Measurements from ENCODE around the gene CDK2.

Gene CDK2

GRCh38 chr12:55938826-55939501 is 27.7 kb upstream of the CDK2 start:
- Histone ChIP-seq H3K4me3 (ENCODE audit: low read depth, low read length) (no peak overlapping the region), H3K27me3 (ENCODE audit: insufficient read depth, low read length) (no peaks in the 10 kb centered on the region), H3K4me1 (ENCODE audit: control insufficient read depth, insufficient read depth, low read length, unreplicated experiment) (peaks cover 27% of the 10 kb centered on the region), H3K79me2 (ENCODE audit: control insufficient read depth, insufficient read depth, low read length, unreplicated experiment) (peaks cover 3% of the 10 kb centered on the region), H3K27ac (ENCODE audit: low read depth, low read length) (peak overlapping the region; percentile 4; the same call in 1 of the 2 replicates), H3K36me3 (ENCODE audit: insufficient read depth, low read length) (peaks cover 20% of the 10 kb centered on the region; the same call in 1 of the 2 replicates), H2AFZ (ENCODE audit: low read length, unreplicated experiment) (no peak overlapping the region)

- no peak overlapping the region for H3K4me3 ChIP-seq (ENCODE audit: low read depth, low read length)
- H3K4me1 ChIP-seq (ENCODE audit: control insufficient read depth, insufficient read depth, low read length, unreplicated experiment) = peaks cover 15% of the 10 kb centered on the region
- peaks cover 20% of the 10 kb centered on the region; the same call in 1 of the 2 replicates for H3K36me3 ChIP-seq (ENCODE audit: insufficient read depth, low read length)
- H3K79me2 ChIP-seq (ENCODE audit: control insufficient read depth, insufficient read depth, low read length, unreplicated experiment) = no peaks in the 10 kb centered on the region
- no peaks in the 10 kb centered on the region for H3K27me3 ChIP-seq (ENCODE audit: insufficient read depth, low read length)
- H3K27ac ChIP-seq (ENCODE audit: low read depth, low read length) = peak overlapping the region; percentile 0; the same call in 1 of the 2 replicates
- no peak overlapping the region for H2AFZ ChIP-seq (ENCODE audit: low read length, unreplicated experiment)
Observed at GRCh38 chr12:55940065-55940732, 26.4 kb upstream of the CDK2 start.

GRCh38 chr12:55942055-55942454 is 24.6 kb upstream of the CDK2 start:
- no peaks in the 10 kb centered on the region for H3K27me3 ChIP-seq (ENCODE audit: insufficient read depth, low read length)
- peaks cover 20% of the 10 kb centered on the region for H3K36me3 ChIP-seq (ENCODE audit: insufficient read depth, low read length)
- no peak overlapping the region for H3K27ac ChIP-seq (ENCODE audit: low read depth, low read length)
- no peaks in the 10 kb centered on the region for H3K79me2 ChIP-seq (ENCODE audit: control insufficient read depth, insufficient read depth, low read length, unreplicated experiment)
- no peak overlapping the region for H3K4me3 ChIP-seq (ENCODE audit: low read depth, low read length)
- H3K4me1 ChIP-seq (ENCODE audit: control insufficient read depth, insufficient read depth, low read length, unreplicated experiment) = peaks cover 15% of the 10 kb centered on the region
- H2AFZ ChIP-seq (ENCODE audit: low read length, unreplicated experiment) = no peak overlapping the region

GRCh38 chr12:55942577-55943136 is 24.0 kb upstream of the CDK2 start:
- no peaks in the 10 kb centered on the region for H3K79me2 ChIP-seq (ENCODE audit: control insufficient read depth, insufficient read depth, low read length, unreplicated experiment)
- no peak overlapping the region for H2AFZ ChIP-seq (ENCODE audit: low read length, unreplicated experiment)
- peaks cover 10% of the 10 kb centered on the region for H3K4me1 ChIP-seq (ENCODE audit: control insufficient read depth, insufficient read depth, low read length, unreplicated experiment)
- H3K4me3 ChIP-seq (ENCODE audit: low read depth, low read length) = no peak overlapping the region
- peaks cover 16% of the 10 kb centered on the region for H3K36me3 ChIP-seq (ENCODE audit: insufficient read depth, low read length)
- no peak overlapping the region for H3K27ac ChIP-seq (ENCODE audit: low read depth, low read length)
- no peaks in the 10 kb centered on the region for H3K27me3 ChIP-seq (ENCODE audit: insufficient read depth, low read length)

- H3K4me3 ChIP-seq (ENCODE audit: low read depth, low read length) = no peak overlapping the region
- no peak overlapping the region for H3K27ac ChIP-seq (ENCODE audit: low read depth, low read length)
- no peaks in the 10 kb centered on the region for H3K4me1 ChIP-seq (ENCODE audit: control insufficient read depth, insufficient read depth, low read length, unreplicated experiment)
- peaks cover 13% of the 10 kb centered on the region for H3K36me3 ChIP-seq (ENCODE audit: insufficient read depth, low read length)
- H3K27me3 ChIP-seq (ENCODE audit: insufficient read depth, low read length) = no peaks in the 10 kb centered on the region
- no peaks in the 10 kb centered on the region for H3K79me2 ChIP-seq (ENCODE audit: control insufficient read depth, insufficient read depth, low read length, unreplicated experiment)
- H2AFZ ChIP-seq (ENCODE audit: low read length, unreplicated experiment) = no peak overlapping the region
Observed at GRCh38 chr12:55946553-55946952, 20.1 kb upstream of the CDK2 start.

- Histone ChIP-seq H3K27me3 (ENCODE audit: insufficient read depth, low read length) (no peaks in the 10 kb centered on the region), H3K79me2 (ENCODE audit: control insufficient read depth, insufficient read depth, low read length, unreplicated experiment) (no peaks in the 10 kb centered on the region), H3K27ac (ENCODE audit: low read depth, low read length) (no peak overlapping the region), H3K4me3 (ENCODE audit: low read depth, low read length) (no peak overlapping the region), H2AFZ (ENCODE audit: low read length, unreplicated experiment) (no peak overlapping the region), H3K36me3 (ENCODE audit: insufficient read depth, low read length) (peaks cover 10% of the 10 kb centered on the region), H3K4me1 (ENCODE audit: control insufficient read depth, insufficient read depth, low read length, unreplicated experiment) (peaks cover 10% of the 10 kb centered on the region)
Observed at GRCh38 chr12:55955344-55955743, 11.3 kb upstream of the CDK2 start.

GRCh38 chr12:55955800-55956508 is 10.7 kb upstream of the CDK2 start:
- Histone ChIP-seq H3K79me2 (ENCODE audit: control insufficient read depth, insufficient read depth, low read length, unreplicated experiment) (no peaks in the 10 kb centered on the region), H3K36me3 (ENCODE audit: insufficient read depth, low read length) (peaks cover 10% of the 10 kb centered on the region), H3K4me1 (ENCODE audit: control insufficient read depth, insufficient read depth, low read length, unreplicated experiment) (peaks cover 10% of the 10 kb centered on the region), H2AFZ (ENCODE audit: low read length, unreplicated experiment) (no peak overlapping the region), H3K4me3 (ENCODE audit: low read depth, low read length) (no peak overlapping the region), H3K27me3 (ENCODE audit: insufficient read depth, low read length) (no peaks in the 10 kb centered on the region), H3K27ac (ENCODE audit: low read depth, low read length) (no peak overlapping the region)

- Histone ChIP-seq H3K27ac (ENCODE audit: low read depth, low read length) (no peak overlapping the region), H2AFZ (ENCODE audit: low read length, unreplicated experiment) (no peak overlapping the region)
Observed at GRCh38 chr12:55957106-55957859, 9.3 kb upstream of the CDK2 start.

GRCh38 chr12:55963760-55964159 is 2.9 kb upstream of the CDK2 start:
- H3K36me3 ChIP-seq (ENCODE audit: insufficient read depth, low read length) = peaks cover 4% of the 10 kb centered on the region; the same call in 1 of the 2 replicates
- no peak overlapping the region for H3K4me3 ChIP-seq (ENCODE audit: low read depth, low read length)
- H2AFZ ChIP-seq (ENCODE audit: low read length, unreplicated experiment) = no peak overlapping the region
- H3K4me1 ChIP-seq (ENCODE audit: control insufficient read depth, insufficient read depth, low read length, unreplicated experiment) = peaks cover 16% of the 10 kb centered on the region
- H3K79me2 ChIP-seq (ENCODE audit: control insufficient read depth, insufficient read depth, low read length, unreplicated experiment) = peaks cover 21% of the 10 kb centered on the region
- H3K27me3 ChIP-seq (ENCODE audit: insufficient read depth, low read length) = no peaks in the 10 kb centered on the region
- H3K27ac ChIP-seq (ENCODE audit: low read depth, low read length) = no peak overlapping the region

More at GRCh38 chr12:55957106-55957859, 9.3 kb upstream of the CDK2 start:
- no peaks in the 10 kb centered on the region for H3K36me3 ChIP-seq (ENCODE audit: insufficient read depth, low read length)
- no peak overlapping the region for H3K4me3 ChIP-seq (ENCODE audit: low read depth, low read length)
- H3K4me1 ChIP-seq (ENCODE audit: control insufficient read depth, insufficient read depth, low read length, unreplicated experiment) = peaks cover 10% of the 10 kb centered on the region
- H3K27me3 ChIP-seq (ENCODE audit: insufficient read depth, low read length) = no peaks in the 10 kb centered on the region
- H3K79me2 ChIP-seq (ENCODE audit: control insufficient read depth, insufficient read depth, low read length, unreplicated experiment) = no peaks in the 10 kb centered on the region

- H3K27ac ChIP-seq (ENCODE audit: low read depth, low read length) = no peak overlapping the region
- no peak overlapping the region for H3K4me3 ChIP-seq (ENCODE audit: low read depth, low read length)
Observed at GRCh38 chr12:55965240-55965639, 1.4 kb upstream of the CDK2 start.

More at GRCh38 chr12:55965240-55965639, 1.4 kb upstream of the CDK2 start:
- H3K27me3 ChIP-seq (ENCODE audit: insufficient read depth, low read length) = no peaks in the 10 kb centered on the region
- peaks cover 7% of the 10 kb centered on the region; the same call in 1 of the 2 replicates for H3K36me3 ChIP-seq (ENCODE audit: insufficient read depth, low read length)
- peaks cover 27% of the 10 kb centered on the region for H3K4me1 ChIP-seq (ENCODE audit: control insufficient read depth, insufficient read depth, low read length, unreplicated experiment)
- H2AFZ ChIP-seq (ENCODE audit: low read length, unreplicated experiment) = no peak overlapping the region
- peaks cover 32% of the 10 kb centered on the region for H3K79me2 ChIP-seq (ENCODE audit: control insufficient read depth, insufficient read depth, low read length, unreplicated experiment)

Measured in ACC112 (cell line).